LHCN-M2 (cell line): ENCODE measurements around the gene CCDC87. TPM values are rescaled to one million over a fixed set of nuclear protein-coding genes. Genes with fewer than 3 reads are reported as not detected.

Experiments
- DNase-seq: peaks from one replicate; pipeline ENCODE4 v3.0.0-alpha.2; 2012; ENCODE audit warnings: low read depth
- polyA plus RNA-seq: library from polyadenylated mRNA; unstranded; fragments of >200 nt; gene quantifications from one replicate; pipeline ENCODE4 v1.2.1, GENCODE V29; 2012; ENCODE audit warnings: missing spikeins
- total RNA-seq: library from RNA; depleted of rRNA; stranded (reverse); fragments of >200 nt; gene quantifications from 2 replicates; pipeline ENCODE4 v1.2.3, GENCODE V29; 2014; rRNA removed

Gene CCDC87
- 0.34 and 0.51 TPM in 2 replicates for total RNA-seq
- polyA plus RNA-seq, result 0.35 TPM

GRCh38 chr11:66592457-66593302 is at the start of gene CCDC87, which contains the start of gene CCS:
Gene CCDC87, minus strand, starts transcription at chr11:66593063. Its CDS starts 48 bp downstream, at chr11:66593015.
Gene CCS, plus strand, starts transcription at chr11:66593185. Its CDS starts 77 bp downstream, at chr11:66593262.
- peak; percentile 90 for DNase-seq

GRCh38 chr11:66641834-66642233 is 49.0 kb upstream of the CCDC87 start:
- no peak for DNase-seq

- DNase-seq, result peak; percentile 18
These were observed 47.0 kb upstream of the CCDC87 start for GRCh38 chr11:66639814-66640340.

- DNase-seq, result peak; percentile 53
These were observed 46.4 kb upstream of the CCDC87 start for GRCh38 chr11:66639066-66639813.

GRCh38 chr11:66638177-66639065 is 45.6 kb upstream of the CCDC87 start, which contains the start of gene RBM4:
Gene RBM4, plus strand, starts transcription at chr11:66638703. Its CDS starts 1,009 bp downstream, at chr11:66639712.
- DNase-seq, result peak; percentile 100

GRCh38 chr11:66637557-66638176 is 44.8 kb upstream of the CCDC87 start:
- DNase-seq, result peak; percentile 14

- no peak for DNase-seq
These were observed 43.5 kb upstream of the CCDC87 start for GRCh38 chr11:66636411-66636810.

GRCh38 chr11:66632952-66633351 is 40.1 kb upstream of the CCDC87 start:
- no peak for DNase-seq

- no peak for DNase-seq
These were observed 39.0 kb upstream of the CCDC87 start for GRCh38 chr11:66631883-66632282.

GRCh38 chr11:66629356-66629755 is 36.5 kb upstream of the CCDC87 start:
- no peak for DNase-seq

GRCh38 chr11:66628061-66628603 is 35.3 kb upstream of the CCDC87 start:
- DNase-seq, result no peak

GRCh38 chr11:66626926-66627325 is 34.1 kb upstream of the CCDC87 start:
- no peak for DNase-seq

GRCh38 chr11:66626382-66626781 is 33.5 kb upstream of the CCDC87 start:
- no peak for DNase-seq

GRCh38 chr11:66625752-66626149 is 32.9 kb upstream of the CCDC87 start:
- no peak for DNase-seq

- DNase-seq, result no peak
These were observed 32.3 kb upstream of the CCDC87 start for GRCh38 chr11:66625041-66625751.

- no peak for DNase-seq
These were observed 31.6 kb upstream of the CCDC87 start for GRCh38 chr11:66624450-66624849.

- DNase-seq, result peak; percentile 58
These were observed 26.3 kb upstream of the CCDC87 start for GRCh38 chr11:66619080-66619554.

GRCh38 chr11:66617155-66617834 is 24.4 kb upstream of the CCDC87 start:
- peak; percentile 56 for DNase-seq
